ENCODE results near the gene IGF2R.
A peak's percentile ranks its signal among the peaks of the same experiment; 100 is the strongest.
"Not testable (repeated sequence)": the region's sequence is repeated elsewhere in the genome, so short reads cannot be mapped to it uniquely, and the experiment has no call there.

The IGF2R gene

DNA sequence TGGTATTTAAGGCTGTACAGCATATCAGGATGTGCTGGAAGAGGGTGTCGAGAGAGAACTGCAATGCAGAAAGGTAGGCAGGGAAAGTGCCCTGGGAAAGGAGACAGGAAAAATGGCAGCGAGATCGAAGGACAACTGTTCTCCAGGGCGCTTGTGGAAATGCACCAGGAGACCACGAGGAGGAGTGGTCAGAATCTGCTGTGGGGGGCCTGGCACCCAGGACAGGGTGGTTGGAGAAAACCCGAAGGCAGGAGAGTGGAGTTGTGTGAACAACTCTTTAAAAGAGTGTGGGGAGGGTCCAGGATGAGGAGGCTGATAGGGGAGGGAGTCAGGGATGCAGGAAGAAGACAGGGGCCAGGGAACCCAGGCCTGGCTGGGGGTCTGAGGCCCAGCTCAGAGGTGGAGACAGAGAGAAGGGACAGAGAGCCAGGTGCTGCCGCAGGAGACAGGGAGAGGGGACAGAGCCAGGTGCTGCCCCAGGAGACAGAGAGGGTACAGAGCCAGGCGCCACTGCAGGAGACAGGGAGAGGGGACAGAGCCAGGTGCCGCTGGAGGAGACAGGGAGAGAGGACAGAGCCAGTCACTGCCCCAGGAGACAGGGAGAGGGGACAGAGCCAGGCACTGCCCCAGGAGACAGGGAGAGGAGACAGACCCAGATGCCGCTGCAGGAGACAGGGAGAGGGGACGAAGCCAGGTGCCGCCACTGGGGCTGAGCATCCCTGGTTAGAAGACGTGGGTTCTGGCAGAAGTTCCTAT, 162.0 kb downstream of the IGF2R start:
- DNase-seq = peak; percentile 37

DNA sequence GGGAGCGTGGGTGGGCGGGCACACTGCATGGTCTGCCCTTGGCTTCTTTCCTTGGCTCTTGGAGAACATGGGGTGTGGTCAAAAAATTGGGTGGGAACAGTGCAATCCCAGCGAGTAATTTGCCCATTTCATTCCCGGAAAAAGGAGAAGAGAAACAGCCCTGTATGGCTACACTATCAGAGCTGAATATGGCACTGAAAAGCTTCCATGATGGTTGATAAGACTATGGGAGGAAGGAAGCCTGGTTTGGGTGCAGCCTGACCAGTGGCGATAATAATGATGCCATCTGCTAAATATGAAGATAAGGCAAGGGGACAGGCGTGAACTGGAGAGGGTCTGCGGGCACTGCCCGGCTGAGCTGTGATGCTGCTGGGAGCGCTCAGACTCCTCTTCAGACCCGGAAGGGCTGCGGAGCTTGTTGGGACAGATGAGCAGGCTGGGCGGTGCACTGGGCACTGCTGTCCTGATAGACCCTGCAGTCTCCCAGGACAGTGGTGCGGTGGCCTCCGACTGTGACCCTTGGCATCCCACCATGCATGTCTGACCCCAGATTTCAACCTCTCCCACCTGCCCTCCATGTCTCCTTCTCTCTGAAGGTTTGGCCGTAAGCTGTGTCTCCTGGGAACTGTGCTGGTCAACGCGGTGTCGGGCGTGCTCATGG, 162.9 kb downstream of the IGF2R start:
- DNase-seq = peak; percentile 47

DNA sequence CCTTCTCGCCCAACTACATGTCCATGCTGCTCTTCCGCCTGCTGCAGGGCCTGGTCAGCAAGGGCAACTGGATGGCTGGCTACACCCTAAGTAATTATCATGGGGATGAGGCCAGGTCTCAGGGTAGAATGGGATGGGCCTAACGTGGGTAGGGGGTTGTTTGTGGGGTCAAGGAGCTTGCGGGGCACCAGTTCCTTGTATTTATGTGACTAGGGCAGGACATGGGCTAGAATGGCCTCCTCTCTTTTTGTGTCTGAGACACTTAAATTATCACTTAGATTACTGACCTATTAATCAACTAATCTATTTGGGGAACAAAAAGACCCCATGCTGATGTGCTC, 163.4 kb downstream of the IGF2R start:
- DNase-seq = no peak

DNA sequence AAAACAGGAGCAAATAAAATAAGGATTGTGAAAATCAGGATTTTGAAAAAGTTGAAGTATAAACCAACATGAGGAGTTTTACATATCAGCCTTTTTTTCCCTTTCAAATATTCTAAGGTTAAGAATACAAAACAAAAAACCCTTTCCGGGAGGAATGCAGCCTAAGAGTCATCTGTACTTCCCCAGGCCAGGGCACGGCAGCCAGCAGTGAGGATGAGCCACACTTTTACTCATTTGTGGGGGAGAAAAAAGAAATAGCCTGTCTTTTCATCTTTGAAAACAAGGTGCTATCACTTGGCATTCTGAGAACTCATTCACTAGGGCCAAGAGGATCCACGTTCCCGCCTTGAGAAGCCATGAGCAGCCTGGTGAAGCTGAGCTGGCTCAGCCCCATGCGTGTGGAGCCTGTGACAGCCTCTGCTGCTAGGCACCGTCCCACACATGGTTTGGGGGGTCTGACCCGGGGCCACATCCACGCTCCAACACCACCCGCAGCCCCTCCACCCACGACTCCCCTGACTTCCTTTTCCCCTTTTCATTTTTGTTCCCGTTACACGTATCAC, 164.0 kb downstream of the IGF2R start:
- no peak for DNase-seq

GRCh38 chr6:160133441-160134336, 164.8 kb downstream of the IGF2R start:
- DNase-seq = no peak

- not testable (repeated sequence) for DNase-seq
These were observed 165.5 kb downstream of the IGF2R start for GRCh38 chr6:160134337-160134751.

DNA sequence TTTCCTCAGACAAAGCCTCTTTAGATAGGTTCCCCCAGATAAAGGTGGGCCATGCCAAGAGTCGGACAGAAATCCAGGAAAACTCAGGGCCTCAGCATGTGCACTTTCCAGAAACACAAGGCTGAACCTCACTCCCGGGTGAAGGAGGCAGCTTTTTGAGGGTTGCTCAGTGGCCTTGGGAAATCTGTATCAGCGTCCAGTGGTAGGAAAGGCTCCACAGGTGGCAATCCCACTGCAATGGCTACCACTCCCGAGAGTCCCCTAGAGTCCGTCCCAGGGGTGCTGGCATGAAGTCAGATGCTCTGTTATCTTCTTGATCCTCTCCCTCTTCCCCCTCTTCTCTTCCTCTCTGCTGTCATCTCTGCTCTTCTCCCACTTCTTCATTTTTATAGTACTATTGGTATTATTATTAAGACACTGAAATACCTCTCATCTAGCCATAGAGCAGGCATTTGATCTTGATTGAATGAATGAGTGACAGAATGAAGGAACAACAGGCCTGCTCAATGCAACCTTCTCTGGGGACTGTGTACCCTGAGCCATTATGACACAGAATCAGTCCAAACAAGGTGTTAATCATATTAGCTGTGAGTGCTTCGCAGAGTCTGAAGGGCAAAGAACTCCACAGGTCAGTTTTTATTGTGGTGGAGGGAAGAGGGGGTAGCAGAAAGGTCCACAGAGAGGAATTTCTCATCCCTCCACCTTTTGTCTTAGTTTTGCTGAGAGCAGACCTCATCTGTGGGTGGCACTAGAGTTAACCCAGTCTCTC, 166.1 kb downstream of the IGF2R start:
- no peak for DNase-seq

GRCh38 chr6:160135907-160136655, 167.2 kb downstream of the IGF2R start:
- peak; percentile 40 for DNase-seq

GRCh38 chr6:160137130-160137988, 168.5 kb downstream of the IGF2R start:
- DNase-seq = peak; percentile 55

DNA sequence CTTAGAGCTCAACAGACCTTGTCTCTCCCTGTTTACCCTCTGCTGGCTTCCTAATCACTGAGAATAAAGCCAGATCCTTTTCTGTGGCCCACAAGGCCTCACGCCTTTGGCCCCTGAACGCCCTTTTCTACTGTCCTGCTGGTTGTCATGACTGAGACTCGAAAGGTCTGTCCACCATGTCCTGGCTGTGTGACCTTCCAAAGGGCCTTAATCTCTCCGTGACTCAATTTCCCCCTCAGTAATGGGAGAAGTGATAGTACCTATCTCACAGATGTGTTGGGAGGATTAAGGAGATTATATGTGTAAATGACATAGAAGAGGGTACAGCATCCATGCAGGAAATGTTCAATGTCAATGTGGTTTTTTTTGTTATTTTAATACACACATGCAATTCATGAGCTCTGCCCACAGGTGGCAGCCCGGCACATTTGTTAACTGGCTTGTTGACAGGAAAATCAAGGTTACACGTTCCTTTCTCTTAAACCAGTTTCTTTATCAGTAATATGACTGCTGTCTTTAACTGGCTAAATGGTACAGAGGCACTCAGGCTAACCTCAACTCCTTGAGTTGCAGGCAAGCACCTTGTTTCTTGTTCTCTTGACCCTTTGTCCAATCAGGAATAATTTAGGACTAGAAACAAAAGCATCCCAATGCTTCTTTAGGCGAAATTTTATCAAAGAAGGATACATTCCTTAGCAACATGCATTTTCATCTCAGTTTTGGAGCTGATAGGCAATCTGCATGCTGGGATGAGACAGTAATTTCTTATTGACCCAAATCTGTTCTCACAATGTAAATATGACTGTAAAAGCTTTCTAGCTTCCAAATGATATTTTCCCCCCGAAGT, 169.3 kb downstream of the IGF2R start:
- peak; percentile 75 for DNase-seq

GRCh38 chr6:160138839-160139419, 170.0 kb downstream of the IGF2R start:
- DNase-seq = peak; percentile 44

DNA sequence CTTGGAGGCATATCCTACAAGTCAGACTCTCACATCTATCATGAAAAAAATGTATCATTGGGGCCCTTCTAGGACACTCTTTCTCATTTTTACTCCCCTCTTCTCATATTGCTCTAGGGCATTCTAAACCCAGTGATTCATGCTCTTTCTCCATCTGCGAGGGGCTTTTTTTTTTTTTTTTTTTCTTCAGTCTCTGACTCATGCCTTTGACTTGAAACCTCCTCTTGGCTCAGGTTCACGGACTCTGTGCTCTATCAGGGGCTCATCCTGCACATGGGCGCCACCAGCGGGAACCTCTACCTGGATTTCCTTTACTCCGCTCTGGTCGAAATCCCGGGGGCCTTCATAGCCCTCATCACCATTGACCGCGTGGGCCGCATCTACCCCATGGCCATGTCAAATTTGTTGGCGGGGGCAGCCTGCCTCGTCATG, 170.6 kb downstream of the IGF2R start:
- no peak for DNase-seq

GRCh38 chr6:160140493-160140892, 171.6 kb downstream of the IGF2R start:
- not testable (repeated sequence) for DNase-seq

DNA sequence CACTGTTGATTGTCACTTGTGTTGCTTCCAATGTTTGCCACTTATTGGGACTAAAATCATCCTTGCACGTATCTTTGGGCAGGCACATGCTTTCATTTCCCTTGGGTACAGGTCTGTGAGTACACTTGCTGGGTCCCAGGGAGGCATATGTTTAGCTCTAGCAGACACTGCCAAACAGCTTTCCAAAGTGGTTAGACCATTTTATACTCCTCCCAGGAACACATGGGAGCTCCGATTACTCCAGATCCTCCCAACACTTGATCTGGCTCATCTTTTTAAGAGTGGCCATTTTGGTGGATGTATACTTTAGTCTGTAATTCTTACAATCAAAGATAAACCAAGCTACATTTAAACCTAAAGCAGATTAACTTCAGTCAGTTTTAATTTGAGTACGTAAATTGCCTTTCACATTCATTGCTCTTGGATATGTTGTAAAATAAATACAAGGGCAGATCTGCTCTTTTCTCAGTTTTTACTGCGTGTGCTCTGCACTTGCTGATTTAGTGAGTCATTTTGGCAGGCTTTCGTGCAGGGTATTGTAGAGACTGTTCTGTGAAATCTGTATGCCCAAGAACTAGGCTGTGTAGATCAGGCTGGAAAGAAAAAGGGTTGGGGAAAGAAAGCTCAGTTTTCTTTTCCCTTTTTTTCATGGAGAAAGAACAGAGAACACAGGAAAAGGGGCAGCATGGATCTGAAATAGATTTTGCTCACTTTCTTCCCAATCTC, 172.3 kb downstream of the IGF2R start:
- DNase-seq = no peak

DNA sequence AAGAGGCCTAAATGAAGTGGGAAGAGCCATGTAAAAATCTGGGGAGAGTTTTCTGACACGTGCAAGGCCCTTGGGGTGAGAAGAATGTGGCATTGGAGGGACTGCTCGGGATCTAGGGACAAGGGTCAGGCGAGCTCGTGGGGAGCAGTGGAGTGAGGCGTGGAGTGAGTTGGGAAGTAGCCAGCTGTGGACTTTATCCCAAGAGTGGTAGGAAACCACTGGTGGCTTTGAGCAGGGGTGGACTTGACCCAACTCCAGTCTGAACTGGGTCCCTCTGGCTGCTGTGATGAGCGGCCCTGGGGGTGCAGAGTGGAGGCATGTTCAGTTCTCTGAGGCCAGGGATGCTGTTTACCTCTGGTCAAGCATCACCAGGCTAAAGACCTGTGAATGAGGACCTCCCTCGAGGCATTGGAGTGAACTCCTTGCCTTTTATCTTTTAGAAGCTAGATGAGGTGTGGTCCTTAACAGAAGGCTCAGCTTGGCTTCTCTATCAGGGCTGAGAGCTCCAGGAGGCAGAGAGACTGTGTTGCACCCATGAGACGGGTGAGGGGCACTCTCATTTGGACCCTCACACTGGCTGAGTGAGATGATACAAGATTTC, 173.3 kb downstream of the IGF2R start:
- DNase-seq = no peak

DNA sequence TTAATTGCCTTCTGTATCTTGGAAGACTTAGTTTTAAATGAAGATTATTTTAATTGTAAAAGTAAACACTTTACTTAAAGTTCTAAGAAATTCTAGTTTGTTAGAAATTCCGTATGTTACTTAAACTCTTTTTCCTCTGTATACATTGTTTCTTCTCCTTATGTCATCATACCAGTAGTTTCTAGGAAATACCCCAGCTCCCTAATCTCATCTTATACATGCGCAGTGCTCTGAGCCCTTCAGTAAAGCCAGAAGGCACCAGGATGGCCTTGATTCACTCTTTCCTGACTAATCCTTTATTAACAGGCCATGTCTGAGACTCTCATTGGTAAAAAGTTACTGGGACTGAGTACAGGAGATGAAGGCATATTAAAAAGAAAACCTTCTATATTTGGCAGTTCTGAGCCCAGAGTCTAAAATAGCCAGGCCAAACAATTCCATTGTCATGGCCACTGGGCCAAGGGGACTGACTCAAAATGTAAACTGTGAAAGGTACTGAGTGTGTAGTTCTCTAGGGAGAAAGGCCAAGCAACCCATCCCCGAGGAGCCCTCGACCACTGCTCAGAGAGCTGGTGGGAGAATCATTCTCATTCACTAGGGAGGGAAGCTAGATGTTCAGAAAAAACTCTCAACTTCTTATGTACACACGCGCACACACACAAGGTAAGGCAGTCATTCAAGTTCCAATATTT, 177.7 kb downstream of the IGF2R start:
- no peak for DNase-seq

GRCh38 chr6:160147146-160147536, 178.3 kb downstream of the IGF2R start:
- DNase-seq = no peak

GRCh38 chr6:160154471-160154870, 185.6 kb downstream of the IGF2R start:
- DNase-seq = no peak
